Subcutaneous adipose tissue (tissue), 4 donors: ENCODE results near the gene ALAD. TPM values are rescaled to one million over a fixed set of nuclear protein-coding genes. Genes with fewer than 3 reads are reported as not detected.

Experiments used
- total RNA-seq, 4 donors: library from RNA; depleted of rRNA; stranded (reverse); fragments of >200 nt; gene quantifications; one replicate each; pipeline ENCODE4 v1.1.0, GENCODE V29; 2016
- TF ChIP-seq, protein P1 (sequence below): fragments of 450-650 bp; IDR thresholded peaks from one replicate; pipeline ENCODE4 v1.5.1; 2016; ENCODE audit warnings: low read depth, mild to moderate bottlenecking, control low read depth, antibody characterized with exemption, moderate library complexity

Gene ALAD
- total RNA-seq, 4 donors from 2014 or later, result 16.8 to 46.7 (median 22.5) TPM

DNA sequence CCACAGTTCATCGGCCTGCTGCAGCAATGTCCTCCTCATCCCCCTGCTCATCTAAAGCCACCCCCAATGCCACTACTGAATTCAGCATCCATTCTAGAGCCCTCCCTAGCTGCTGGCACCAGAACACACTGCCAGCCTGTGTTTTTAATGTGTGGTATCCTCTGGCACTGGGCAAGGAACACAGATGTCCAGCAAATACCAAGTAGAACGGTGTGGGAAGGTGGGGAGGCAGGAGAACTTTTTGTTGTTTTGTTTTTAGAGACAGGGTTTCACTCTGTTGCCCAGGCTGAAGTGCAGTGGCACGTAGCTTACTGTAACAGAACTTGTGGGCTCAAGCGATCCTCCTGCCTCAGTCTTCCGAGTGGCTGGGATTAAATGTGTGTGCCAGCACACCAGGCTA is 29.0 kb downstream of the ALAD start:
- TF ChIP-seq, protein P1, sequence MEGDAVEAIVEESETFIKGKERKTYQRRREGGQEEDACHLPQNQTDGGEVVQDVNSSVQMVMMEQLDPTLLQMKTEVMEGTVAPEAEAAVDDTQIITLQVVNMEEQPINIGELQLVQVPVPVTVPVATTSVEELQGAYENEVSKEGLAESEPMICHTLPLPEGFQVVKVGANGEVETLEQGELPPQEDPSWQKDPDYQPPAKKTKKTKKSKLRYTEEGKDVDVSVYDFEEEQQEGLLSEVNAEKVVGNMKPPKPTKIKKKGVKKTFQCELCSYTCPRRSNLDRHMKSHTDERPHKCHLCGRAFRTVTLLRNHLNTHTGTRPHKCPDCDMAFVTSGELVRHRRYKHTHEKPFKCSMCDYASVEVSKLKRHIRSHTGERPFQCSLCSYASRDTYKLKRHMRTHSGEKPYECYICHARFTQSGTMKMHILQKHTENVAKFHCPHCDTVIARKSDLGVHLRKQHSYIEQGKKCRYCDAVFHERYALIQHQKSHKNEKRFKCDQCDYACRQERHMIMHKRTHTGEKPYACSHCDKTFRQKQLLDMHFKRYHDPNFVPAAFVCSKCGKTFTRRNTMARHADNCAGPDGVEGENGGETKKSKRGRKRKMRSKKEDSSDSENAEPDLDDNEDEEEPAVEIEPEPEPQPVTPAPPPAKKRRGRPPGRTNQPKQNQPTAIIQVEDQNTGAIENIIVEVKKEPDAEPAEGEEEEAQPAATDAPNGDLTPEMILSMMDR, result no peak

DNA sequence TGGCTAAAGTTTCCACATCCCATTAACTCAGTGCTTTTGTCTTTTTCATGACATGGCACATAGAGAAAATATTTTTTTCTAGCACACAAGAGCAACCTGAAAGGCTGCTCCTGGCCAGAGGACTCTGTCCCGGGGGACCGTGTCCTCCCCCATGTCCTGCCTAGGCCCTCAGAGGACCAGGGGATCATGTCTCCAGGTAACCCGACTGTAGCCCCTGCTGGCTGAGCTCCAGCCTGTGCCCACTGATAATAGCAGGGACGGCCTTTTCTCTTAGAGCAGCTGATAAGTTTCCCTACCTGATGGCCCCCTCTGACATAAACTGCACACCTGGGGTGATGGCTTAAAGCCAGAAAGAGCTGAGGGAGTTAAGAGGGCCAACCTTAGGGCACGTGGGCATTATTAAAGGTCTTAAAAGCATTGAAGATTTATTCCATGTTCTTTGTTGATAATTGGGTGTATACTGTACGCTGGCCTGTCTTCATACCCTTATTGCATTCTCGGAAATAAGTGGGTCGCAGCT is 30.2 kb downstream of the ALAD start:
- TF ChIP-seq, protein P1, result no peak

DNA sequence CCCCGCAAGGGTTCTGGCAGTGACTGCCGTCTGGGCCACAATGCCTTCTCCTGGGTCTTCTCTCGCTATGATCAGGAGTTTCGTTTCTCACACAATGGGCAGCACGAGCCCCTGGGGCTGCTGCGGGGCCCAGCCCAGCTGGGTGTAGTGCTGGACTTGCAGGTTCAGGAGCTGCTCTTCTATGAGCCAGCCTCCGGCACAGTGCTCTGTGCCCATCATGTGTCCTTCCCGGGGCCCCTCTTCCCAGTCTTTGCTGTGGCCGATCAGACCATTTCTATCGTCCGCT is 31.3 kb downstream of the ALAD start:
- TF ChIP-seq, protein P1, result no peak

DNA sequence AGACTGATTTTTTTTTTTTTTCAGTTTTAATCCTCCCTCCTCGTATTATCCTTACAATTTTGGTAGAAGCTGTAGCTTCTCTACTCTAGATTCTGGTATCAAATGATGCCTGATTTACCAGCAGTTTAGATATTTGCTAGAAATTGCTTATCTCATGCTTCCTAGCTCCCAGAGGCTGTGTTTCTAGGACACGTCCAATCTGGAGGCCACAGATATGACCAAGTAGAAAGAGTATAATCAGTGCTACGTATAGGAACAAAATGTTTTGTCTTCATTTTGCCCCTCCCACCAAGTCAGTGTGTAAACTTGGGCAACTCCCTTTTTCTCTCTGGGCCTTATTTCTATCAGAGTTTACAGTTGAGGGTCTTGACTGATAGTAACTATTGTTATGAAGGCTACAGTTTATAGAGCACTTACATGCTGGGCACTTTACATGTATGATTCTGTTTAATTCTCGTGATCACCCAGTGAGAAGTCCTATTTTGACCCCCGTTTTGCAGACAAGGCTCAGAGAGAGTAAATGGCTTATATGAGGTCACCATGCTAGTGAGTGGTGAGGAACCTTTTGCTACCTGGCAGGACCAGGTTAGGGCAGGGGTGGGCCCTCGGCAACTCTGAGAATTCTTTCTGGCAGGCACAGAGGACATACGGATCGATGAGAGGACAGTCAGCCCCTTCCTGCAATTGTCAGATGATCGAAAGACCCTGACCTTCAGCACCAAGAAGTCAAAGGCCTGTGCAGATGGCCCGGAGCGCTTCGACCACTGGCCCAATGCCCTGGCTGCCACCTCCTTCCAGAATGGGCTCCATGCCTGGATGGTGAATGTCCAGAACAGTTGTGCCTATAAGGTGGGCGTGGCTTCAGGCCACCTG is 31.9 kb downstream of the ALAD start:
- TF ChIP-seq, protein P1, result no peak

DNA sequence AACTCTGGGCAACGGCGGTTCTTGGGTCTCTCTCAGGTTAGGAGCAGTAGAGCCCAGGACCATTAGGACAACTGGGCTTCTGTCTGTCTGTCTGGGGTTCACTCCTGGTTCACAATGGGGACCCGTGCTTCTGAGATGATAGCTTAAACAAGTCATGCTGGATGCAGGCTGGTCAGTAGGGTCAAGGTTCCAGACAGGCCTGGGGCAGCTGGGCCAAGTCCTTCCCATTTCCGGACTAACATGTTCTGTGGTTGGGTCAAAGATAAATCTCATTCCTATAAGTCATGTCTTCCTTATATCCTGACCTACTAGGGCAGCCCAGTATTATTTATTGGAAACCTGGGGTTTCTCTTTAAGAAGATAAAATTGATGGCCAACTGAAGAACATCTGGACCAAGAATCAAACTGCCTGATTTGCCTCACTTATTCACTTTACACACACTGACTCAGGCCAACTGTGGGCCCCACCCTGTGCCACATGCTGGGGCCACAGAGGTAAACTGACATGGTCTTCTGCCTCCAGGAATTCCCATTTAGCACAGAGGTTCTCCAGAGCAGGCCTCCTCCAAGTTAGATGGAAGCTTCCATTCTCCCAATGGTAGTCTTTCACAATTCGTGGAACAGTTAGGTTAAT is 32.6 kb downstream of the ALAD start:
- TF ChIP-seq, protein P1, result no peak

DNA sequence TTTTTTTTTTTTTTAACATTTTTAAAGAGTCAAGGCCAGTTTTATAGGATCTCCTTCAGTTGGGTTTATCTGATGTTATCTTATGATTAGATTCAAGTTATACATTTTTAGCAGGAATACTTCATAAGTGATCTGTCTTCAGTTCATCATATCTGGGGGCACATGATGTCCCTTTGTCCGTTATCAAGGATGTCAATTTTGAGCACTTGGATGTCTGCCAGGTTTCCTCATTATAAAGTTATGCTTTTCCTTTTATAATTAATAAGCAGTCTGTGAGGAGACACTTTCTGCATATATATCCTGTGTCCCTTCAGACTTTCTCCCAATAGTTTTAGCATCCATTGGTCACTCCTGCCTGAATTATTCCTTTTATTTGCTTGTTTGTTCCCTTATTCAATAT is 36.1 kb downstream of the ALAD start:
- TF ChIP-seq, protein P1, result no peak

DNA sequence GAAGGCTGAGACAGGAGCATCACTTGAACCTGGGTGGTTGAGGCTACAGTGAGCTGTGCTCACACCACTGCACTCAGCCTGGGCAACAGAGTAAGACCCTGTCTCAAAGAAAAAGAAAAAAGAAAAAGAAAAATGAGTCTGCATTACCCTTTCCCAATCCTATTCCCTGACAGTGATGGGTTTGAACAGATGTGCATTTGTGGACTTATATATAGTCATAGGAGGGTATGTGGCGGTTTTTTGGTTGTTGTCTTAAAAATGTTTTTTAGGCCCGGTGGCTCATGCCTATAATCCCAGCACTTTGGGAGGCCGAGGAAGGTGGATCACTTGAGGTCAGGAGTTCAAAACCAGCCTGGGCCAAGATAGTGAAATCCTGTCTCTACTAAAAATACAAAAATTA is 37.7 kb downstream of the ALAD start:
- TF ChIP-seq, protein P1, result no peak
